GM23338 (cell line): Measurements from ENCODE around the gene ADAMTS17. TPM values are rescaled to one million over a fixed set of nuclear protein-coding genes. Genes with fewer than 3 reads are reported as not detected.

Experiments used
- ATAC-seq: fragments of 200-7000 bp; cut with Tn5 transposase; 3 replicates; pipeline ENCODE4 v1.9.1; 2020
- DNase-seq: peaks from one replicate; pipeline ENCODE4 v3.0.0-alpha.2; 2015; ENCODE audit warnings: low spot score
- H2AFZ ChIP-seq: fragments of 200-600 bp; sonication (generic); 2 replicates; pipeline ENCODE4 v1.8.0; 2016; ENCODE audit warnings: antibody characterized with exemption, mild to moderate bottlenecking, moderate library complexity
- H3F3A ChIP-seq: fragments of 200-600 bp; sonication (generic); replicated peaks from 2 replicates; pipeline ENCODE4 v1.8.0; 2017; ENCODE audit warnings: antibody characterized with exemption, mixed run types, low read depth
- H3K27ac ChIP-seq: fragments of 200-600 bp; sonication (generic); 2 replicates; pipeline ENCODE4 v1.6.1; 2016; ENCODE audit warnings: low read depth
- H3K27me3 ChIP-seq: fragments of 200-600 bp; sonication (generic); 2 replicates; pipeline ENCODE4 v1.8.0; 2016; ENCODE audit warnings: mild to moderate bottlenecking, mixed run types, moderate library complexity; ENCODE audit not compliant: insufficient read depth
- H3K36me3 ChIP-seq: fragments of 200-600 bp; sonication (generic); 2 replicates; pipeline ENCODE4 v1.8.0; 2016; ENCODE audit warnings: mild to moderate bottlenecking; ENCODE audit not compliant: insufficient read depth
- H3K4me1 ChIP-seq: fragments of 200-600 bp; sonication (generic); 2 replicates; pipeline ENCODE4 v1.8.0; 2016; ENCODE audit warnings: mild to moderate bottlenecking, moderate library complexity; ENCODE audit not compliant: insufficient read depth
- H3K4me2 ChIP-seq: fragments of 200-600 bp; sonication (generic); 2 replicates; pipeline ENCODE4 v1.7.1; 2017; ENCODE audit warnings: mixed run types
- H3K4me3 ChIP-seq: fragments of 200-600 bp; sonication (generic); 2 replicates; pipeline ENCODE4 v1.6.1; 2016; ENCODE audit warnings: mixed run types
- H3K79me2 ChIP-seq: fragments of 200-600 bp; sonication (generic); replicated peaks from 2 replicates; pipeline ENCODE4 v1.8.0; 2017; ENCODE audit warnings: mild to moderate bottlenecking; ENCODE audit not compliant: insufficient read depth
- H3K9me2 ChIP-seq: fragments of 200-600 bp; sonication (generic); 2 replicates; pipeline ENCODE4 v1.8.0; 2017; ENCODE audit not compliant: insufficient read depth
- H4K20me1 ChIP-seq: fragments of 200-600 bp; sonication (generic); replicated peaks from 2 replicates; pipeline ENCODE4 v1.8.0; 2017; ENCODE audit warnings: mild to moderate bottlenecking; ENCODE audit not compliant: insufficient read depth
- H3K27ac Mint-ChIP-seq: 2 replicates; pipeline ENCODE4 v1.8.0; 2020; ENCODE audit warnings: inconsistent platforms, mild to moderate bottlenecking, moderate library complexity, mixed read lengths
- H3K27me3 Mint-ChIP-seq: 3 replicates; pipeline ENCODE4 v1.8.0; 2022; ENCODE audit warnings: low read depth, mild to moderate bottlenecking, moderate library complexity, mixed read lengths, inconsistent platforms; ENCODE audit not compliant: insufficient read depth, poor library complexity
- H3K36me3 Mint-ChIP-seq: 3 replicates; pipeline ENCODE4 v1.8.0; 2021; ENCODE audit warnings: low read depth, mild to moderate bottlenecking, inconsistent platforms, moderate library complexity, mixed read lengths
- H3K4me1 Mint-ChIP-seq: 3 replicates; pipeline ENCODE4 v1.8.0; 2020; ENCODE audit warnings: mild to moderate bottlenecking, inconsistent platforms, mixed read lengths
- H3K4me3 Mint-ChIP-seq: 3 replicates; pipeline ENCODE4 v1.8.0; 2021; ENCODE audit warnings: moderate library complexity, mild to moderate bottlenecking, inconsistent platforms, mixed read lengths
- H3K9me3 Mint-ChIP-seq: 3 replicates; pipeline ENCODE4 v1.8.0; 2020; ENCODE audit warnings: moderate library complexity, mild to moderate bottlenecking, inconsistent platforms, mixed read lengths
- CREB1 ChIP-seq: fragments of 250-450 bp; sonication (Bioruptor Pico); IDR thresholded peaks from 2 replicates; pipeline ENCODE4 v1.5.0; 2020; ENCODE audit warnings: low read depth, mild to moderate bottlenecking, moderate library complexity
- CTCF ChIP-seq, 2 experiments: fragments of 200-600 bp in 1 of 2; sonication (generic) in 1 of 2; conservative IDR thresholded peaks; 2 replicates each; pipeline versions ENCODE4 v1.5.1 to v1.6.1; 2016 to 2017; ENCODE audit warnings: antibody characterized with exemption in 2 of 2, low read depth in 2 of 2, mild to moderate bottlenecking in 2 of 2, moderate library complexity in 1 of 2
- EZH2 ChIP-seq: fragments of 200-600 bp; sonication (generic); IDR thresholded peaks from one replicate; pipeline ENCODE4 v1.8.0; 2017; ENCODE audit warnings: antibody characterized with exemption, mild to moderate bottlenecking, low read depth; ENCODE audit not compliant: unreplicated experiment
- EZH2phosphoT487 ChIP-seq: fragments of 200-600 bp; sonication (generic); IDR thresholded peaks from one replicate; pipeline ENCODE4 v1.8.1; 2018; ENCODE audit warnings: antibody characterized with exemption; ENCODE audit not compliant: unreplicated experiment
- JUNB ChIP-seq: IDR thresholded peaks from one replicate; pipeline ENCODE4 v1.6.1; 2016; ENCODE audit warnings: antibody characterized with exemption; ENCODE audit not compliant: unreplicated experiment
- NANOG ChIP-seq: IDR thresholded peaks from 2 replicates; pipeline ENCODE4 v1.6.1; 2016; ENCODE audit warnings: antibody characterized with exemption, borderline replicate concordance
- POLR2AphosphoS5 ChIP-seq: IDR thresholded peaks from 2 replicates; pipeline ENCODE4 v1.6.1; 2016; ENCODE audit warnings: antibody characterized with exemption, low read depth
- REST ChIP-seq: IDR thresholded peaks from one replicate; pipeline ENCODE4 v1.6.1; 2018; ENCODE audit warnings: antibody characterized with exemption; ENCODE audit not compliant: unreplicated experiment
- STAT1 ChIP-seq: IDR thresholded peaks from one replicate; pipeline ENCODE4 v1.6.1; 2016; ENCODE audit warnings: antibody characterized with exemption; ENCODE audit not compliant: unreplicated experiment
- ZNF114 ChIP-seq: fragments of 250-450 bp; sonication (Bioruptor Pico); IDR thresholded peaks from 2 replicates; pipeline ENCODE4 v1.5.0; 2020; ENCODE audit warnings: mild to moderate bottlenecking, moderate library complexity
- ZNF331 ChIP-seq: fragments of 250-450 bp; sonication (Bioruptor Pico); IDR thresholded peaks from 2 replicates; pipeline ENCODE4 v1.5.0; 2020; ENCODE audit warnings: low read depth, mild to moderate bottlenecking, moderate library complexity
- ZNF462 ChIP-seq: fragments of 250-450 bp; sonication (Bioruptor Pico); IDR thresholded peaks from 2 replicates; pipeline ENCODE4 v1.5.0; 2020; ENCODE audit warnings: mild to moderate bottlenecking, moderate library complexity
- polyA plus RNA-seq: library from polyadenylated mRNA; unstranded; fragments of >200 nt; fragmentation: Nextera tagmentation; extraction: Ambion mirVana; gene quantifications from 2 replicates; pipeline ENCODE4 v1.2.1, GENCODE V29; 2016
- total RNA-seq: library from RNA; depleted of rRNA; stranded (reverse); fragments of >200 nt; shearing (Covaris generic); gene quantifications from 2 replicates; pipeline ENCODE4 v1.2.3, GENCODE V29; 2014
- TF ChIP-seq, protein P1 (sequence below): IDR thresholded peaks from 2 replicates; pipeline ENCODE4 v1.6.1; 2016; ENCODE audit warnings: antibody characterized with exemption

The ADAMTS17 gene
- total and polyA plus RNA-seq, 2 experiments from 2014 or later: 0.60 to 3.8 TPM

DNA sequence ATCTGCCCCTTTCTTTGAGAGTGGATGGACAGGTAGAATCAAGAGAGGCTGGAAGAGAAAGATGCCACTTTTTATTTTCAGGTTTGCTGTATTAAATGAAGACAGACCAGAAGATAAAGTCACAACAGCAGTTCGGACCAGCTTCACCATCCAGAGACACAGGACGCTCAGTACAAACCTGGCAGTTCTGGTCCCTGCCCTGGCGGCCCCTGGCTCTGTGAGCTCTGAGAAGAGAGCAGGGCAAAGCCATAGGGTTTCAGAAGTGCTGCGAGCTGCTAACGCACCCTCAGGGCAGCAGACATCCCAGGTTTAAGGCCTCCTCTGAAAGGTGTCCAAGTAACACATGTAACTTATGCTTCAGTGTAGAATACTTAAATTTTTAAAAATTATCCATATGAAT, 216.8 kb downstream of the ADAMTS17 start:
- H3K27ac Mint-ChIP-seq: no peak overlapping the region
- H4K20me1 ChIP-seq: no peaks in the 10 kb centered on the region
- no peak for DNase-seq
- H3K9me2 ChIP-seq: no peaks in the 10 kb centered on the region
- H3K4me3 Mint-ChIP-seq: no peak overlapping the region
- H3K9me3 Mint-ChIP-seq: peaks cover 14% of the 10 kb centered on the region
- no peak overlapping the region for H3K4me3 ChIP-seq
- H3K79me2 ChIP-seq: no peaks in the 10 kb centered on the region
- no peaks in the 10 kb centered on the region for H3K36me3 ChIP-seq
- H3K27me3 ChIP-seq: no peaks in the 10 kb centered on the region
- no peaks in the 10 kb centered on the region for H3K4me1 ChIP-seq
- no peak overlapping the region for H2AFZ ChIP-seq
- TF ChIP-seq STAT1: no peak
- TF ChIP-seq EZH2phosphoT487: no peak
- TF ChIP-seq ZNF114: no peak
- no peak for TF ChIP-seq CREB1
- TF ChIP-seq REST: no peak
- TF ChIP-seq NANOG: no peak
- TF ChIP-seq, protein P1, sequence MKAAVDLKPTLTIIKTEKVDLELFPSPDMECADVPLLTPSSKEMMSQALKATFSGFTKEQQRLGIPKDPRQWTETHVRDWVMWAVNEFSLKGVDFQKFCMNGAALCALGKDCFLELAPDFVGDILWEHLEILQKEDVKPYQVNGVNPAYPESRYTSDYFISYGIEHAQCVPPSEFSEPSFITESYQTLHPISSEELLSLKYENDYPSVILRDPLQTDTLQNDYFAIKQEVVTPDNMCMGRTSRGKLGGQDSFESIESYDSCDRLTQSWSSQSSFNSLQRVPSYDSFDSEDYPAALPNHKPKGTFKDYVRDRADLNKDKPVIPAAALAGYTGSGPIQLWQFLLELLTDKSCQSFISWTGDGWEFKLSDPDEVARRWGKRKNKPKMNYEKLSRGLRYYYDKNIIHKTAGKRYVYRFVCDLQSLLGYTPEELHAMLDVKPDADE: no peak
- no peak for TF ChIP-seq CTCF (conservative IDR thresholded peaks at IDR 0.05; ENCODE audit: low read depth in 2 of 2)
- no peak for TF ChIP-seq ZNF462 (CRISPR knock-in tag)
- no peak for TF ChIP-seq POLR2AphosphoS5
- no peak for TF ChIP-seq EZH2
- no peak for TF ChIP-seq JUNB
- no peak for TF ChIP-seq ZNF331 (CRISPR knock-in tag)
- H3K4me1 Mint-ChIP-seq: peaks cover 5% of the 10 kb centered on the region; the same call in 1 of the 3 replicates
- H3F3A ChIP-seq: no peaks in the 10 kb centered on the region
- H3K27ac ChIP-seq: no peak overlapping the region
- H3K36me3 Mint-ChIP-seq: peaks cover 13% of the 10 kb centered on the region; the same call in 2 of the 3 replicates
- ATAC-seq: no peak
- peaks cover 4% of the 10 kb centered on the region for H3K27me3 Mint-ChIP-seq
- H3K4me2 ChIP-seq: no peak overlapping the region
